Spleen (tissue), 7 donors: ENCODE results near the gene PTGS1.

Experiments
- POLR2A ChIP-seq, 3 donors: fragments of 450-650 bp; IDR thresholded peaks; one replicate each; pipeline ENCODE4 v1.5.1; 2017; ENCODE audit warnings: antibody characterized with exemption in 3 of 3, mild to moderate bottlenecking in 1 of 3
- POLR2AphosphoS5 ChIP-seq, 3 donors: sonication (generic); formaldehyde crosslinking; IDR thresholded peaks; one replicate each; pipeline ENCODE4 v1.5.1; 2017; ENCODE audit warnings: antibody characterized with exemption in 3 of 3
- TF ChIP-seq, protein P1 (sequence below), 11 experiments: fragments of 200-600 bp in 7 of 11; fragments of 450-650 bp in 4 of 11; sonication (generic) in 4 of 11; IDR thresholded peaks in 8 of 11; conservative IDR thresholded peaks in 3 of 11; 1 replicate in 7 of 11; 2 replicates in 4 of 11; pipeline versions ENCODE4 v1.4.0 to v1.8.0; 2016 to 2021; ENCODE audit warnings: antibody characterized with exemption in 11 of 11, inconsistent platforms in 4 of 11, mild to moderate bottlenecking in 1 of 11
- donor health status: DM: no; HTN: no; CAD: no; lungs with moderate emphysema.
- donor health status: DM: no; HTN: no; CAD: no.
- donor health status: DM: no; HTN: no; CAD: no.

DNA sequence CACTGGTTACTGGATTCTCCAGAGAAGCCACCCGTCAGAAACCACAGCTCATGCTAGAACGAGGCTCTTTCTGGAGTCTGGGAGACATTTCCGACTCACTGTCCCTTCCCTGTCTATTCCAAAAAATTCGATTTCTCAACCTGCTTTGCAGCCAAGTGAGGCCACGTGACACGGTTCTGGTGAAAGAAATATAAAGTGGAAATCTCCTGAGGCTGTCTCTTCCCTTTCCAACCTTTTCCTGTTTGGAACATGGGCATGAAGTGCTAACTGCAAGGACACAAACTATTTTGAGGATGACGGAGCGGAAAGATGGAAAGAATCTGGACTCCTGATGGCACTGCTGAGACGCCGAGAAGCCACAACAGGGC lies 6.1 kb upstream of the PTGS1 start:
- TF ChIP-seq, protein P1, sequence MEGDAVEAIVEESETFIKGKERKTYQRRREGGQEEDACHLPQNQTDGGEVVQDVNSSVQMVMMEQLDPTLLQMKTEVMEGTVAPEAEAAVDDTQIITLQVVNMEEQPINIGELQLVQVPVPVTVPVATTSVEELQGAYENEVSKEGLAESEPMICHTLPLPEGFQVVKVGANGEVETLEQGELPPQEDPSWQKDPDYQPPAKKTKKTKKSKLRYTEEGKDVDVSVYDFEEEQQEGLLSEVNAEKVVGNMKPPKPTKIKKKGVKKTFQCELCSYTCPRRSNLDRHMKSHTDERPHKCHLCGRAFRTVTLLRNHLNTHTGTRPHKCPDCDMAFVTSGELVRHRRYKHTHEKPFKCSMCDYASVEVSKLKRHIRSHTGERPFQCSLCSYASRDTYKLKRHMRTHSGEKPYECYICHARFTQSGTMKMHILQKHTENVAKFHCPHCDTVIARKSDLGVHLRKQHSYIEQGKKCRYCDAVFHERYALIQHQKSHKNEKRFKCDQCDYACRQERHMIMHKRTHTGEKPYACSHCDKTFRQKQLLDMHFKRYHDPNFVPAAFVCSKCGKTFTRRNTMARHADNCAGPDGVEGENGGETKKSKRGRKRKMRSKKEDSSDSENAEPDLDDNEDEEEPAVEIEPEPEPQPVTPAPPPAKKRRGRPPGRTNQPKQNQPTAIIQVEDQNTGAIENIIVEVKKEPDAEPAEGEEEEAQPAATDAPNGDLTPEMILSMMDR (IDR thresholded peaks at IDR 0.05 in 8 of 11, conservative IDR thresholded peaks at IDR 0.05 in 3 of 11) = no peak
- no peak for TF ChIP-seq POLR2A (IDR thresholded peaks at IDR 0.05)
- no peak for TF ChIP-seq POLR2AphosphoS5 (IDR thresholded peaks at IDR 0.05)
